GM18526 (cell line): ENCODE data around the gene ZFHX3.

Experiments
- POLR2A ChIP-seq: IDR thresholded peaks from 3 replicates; pipeline ENCODE4 v1.6.1; 2011; ENCODE audit not compliant: insufficient read length; ENCODE audit errors: extremely low read depth

ZFHX3 gene

GRCh38 chr16:72938795-72939164 is 109.1 kb downstream of the ZFHX3 start:
- TF ChIP-seq POLR2A, result no peak

GRCh38 chr16:72937916-72938794 is 109.8 kb downstream of the ZFHX3 start:
- TF ChIP-seq POLR2A, result no peak

- TF ChIP-seq POLR2A, result no peak
Observed at GRCh38 chr16:72937360-72937759, 110.6 kb downstream of the ZFHX3 start.

GRCh38 chr16:72936408-72936807 is 111.5 kb downstream of the ZFHX3 start:
- TF ChIP-seq POLR2A, result no peak

GRCh38 chr16:72935896-72936295 is 112.0 kb downstream of the ZFHX3 start:
- TF ChIP-seq POLR2A, result no peak

GRCh38 chr16:72934636-72935403 is 113.1 kb downstream of the ZFHX3 start:
- no peak for TF ChIP-seq POLR2A

GRCh38 chr16:72932677-72933335 is 115.1 kb downstream of the ZFHX3 start:
- no peak for TF ChIP-seq POLR2A

GRCh38 chr16:72932050-72932449 is 115.9 kb downstream of the ZFHX3 start:
- TF ChIP-seq POLR2A, result no peak

- no peak for TF ChIP-seq POLR2A
Observed at GRCh38 chr16:72930396-72930795, 117.5 kb downstream of the ZFHX3 start.

- TF ChIP-seq POLR2A, result no peak
Observed at GRCh38 chr16:72928090-72928981, 119.6 kb downstream of the ZFHX3 start.

GRCh38 chr16:72927199-72928089 is 120.5 kb downstream of the ZFHX3 start:
- no peak for TF ChIP-seq POLR2A

GRCh38 chr16:72926177-72927070 is 121.5 kb downstream of the ZFHX3 start:
- no peak for TF ChIP-seq POLR2A

GRCh38 chr16:72925631-72925979 is 122.3 kb downstream of the ZFHX3 start:
- TF ChIP-seq POLR2A, result no peak
